Parathyroid adenoma (tissue), 2 donors: ENCODE measurements around the gene DGCR2.

Source experiments
- H2AFZ ChIP-seq: fragments of 300-600 bp; sonication (generic); one replicate; pipeline ENCODE4 v1.7.0; 2017; ENCODE audit warnings: antibody characterized with exemption, mild to moderate bottlenecking
- H3K27ac ChIP-seq: fragments of 300-600 bp; sonication (generic); one replicate; pipeline ENCODE4 v1.7.0; 2017
- H3K27me3 ChIP-seq: fragments of 300-600 bp; sonication (generic); one replicate; pipeline ENCODE4 v1.7.0; 2017; ENCODE audit warnings: low read length; ENCODE audit not compliant: control insufficient read depth, insufficient read depth
- H3K36me3 ChIP-seq: fragments of 300-600 bp; sonication (generic); one replicate; pipeline ENCODE4 v1.7.0; 2017; ENCODE audit warnings: low read length; ENCODE audit not compliant: control insufficient read depth, insufficient read depth
- H3K4me1 ChIP-seq: fragments of 300-600 bp; sonication (generic); one replicate; pipeline ENCODE4 v1.7.0; 2017; ENCODE audit warnings: control low read depth
- H3K4me2 ChIP-seq: fragments of 300-600 bp; sonication (generic); one replicate; pipeline ENCODE4 v1.7.0; 2017; ENCODE audit warnings: low read length
- H3K4me3 ChIP-seq: fragments of 300-600 bp; sonication (generic); one replicate; pipeline ENCODE4 v1.7.0; 2017; ENCODE audit warnings: low read depth, low read length
- H3K79me2 ChIP-seq: fragments of 300-600 bp; sonication (generic); one replicate; pipeline ENCODE4 v1.7.0; 2017; ENCODE audit warnings: control low read depth
- H3K9ac ChIP-seq: fragments of 300-600 bp; sonication (generic); one replicate; pipeline ENCODE4 v1.7.0; 2017; ENCODE audit warnings: mild to moderate bottlenecking
- H3K9me3 ChIP-seq: fragments of 300-600 bp; sonication (generic); one replicate; pipeline ENCODE4 v1.7.0; 2017; ENCODE audit warnings: low read length; ENCODE audit not compliant: control insufficient read depth
- CTCF ChIP-seq: fragments of 300-600 bp; sonication (generic); IDR thresholded peaks from one replicate; pipeline ENCODE4 v1.7.0; 2017; ENCODE audit warnings: antibody characterized with exemption, mild to moderate bottlenecking
- donor health status: primary hyperparathyroidism.

DGCR2 gene

GRCh38 chr22:19134874-19135273, 12.7 kb upstream of the DGCR2 start:
- no peak for TF ChIP-seq CTCF
- H3K36me3 ChIP-seq, result no peaks in the 10 kb centered on the region
- H3K27ac ChIP-seq, result no peak overlapping the region

DNA sequence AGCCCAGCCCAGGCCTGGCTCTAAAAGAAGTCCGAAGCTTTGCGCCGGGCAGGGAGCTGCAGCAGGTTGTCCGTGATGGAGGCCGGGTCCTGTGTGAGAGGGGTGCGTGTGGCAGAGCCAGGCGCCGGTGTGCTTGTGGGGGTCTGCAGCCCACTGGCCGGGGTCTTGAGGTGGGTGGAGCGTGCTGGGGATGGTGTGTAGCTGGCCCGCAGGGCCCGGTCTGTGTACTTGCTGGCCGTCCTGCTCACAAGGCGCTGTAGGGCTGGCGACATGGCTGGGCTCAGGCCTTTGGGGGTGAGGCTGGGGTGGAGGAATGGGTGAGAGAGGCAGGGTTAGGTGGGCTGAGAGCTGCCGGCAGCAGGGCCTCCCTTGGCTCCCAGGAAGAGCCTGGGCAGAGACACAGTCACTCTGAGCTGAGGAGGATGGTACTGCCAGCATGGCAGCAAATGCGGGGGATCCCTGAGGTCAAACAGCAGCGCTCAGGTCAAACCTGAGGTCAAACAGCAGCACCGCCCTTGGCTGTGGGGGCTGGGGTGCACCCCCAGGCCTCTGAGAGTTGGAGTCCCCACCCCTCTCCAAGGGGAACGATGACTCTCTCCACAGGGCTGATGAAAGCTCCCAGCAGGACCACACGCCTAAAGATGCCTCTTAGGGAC, 12.1 kb upstream of the DGCR2 start:
- H3K9me3 ChIP-seq, result no peaks in the 10 kb centered on the region
- TF ChIP-seq CTCF, result no peak
- no peaks in the 10 kb centered on the region for H3K27me3 ChIP-seq
- no peaks in the 10 kb centered on the region for H3K36me3 ChIP-seq
- no peaks in the 10 kb centered on the region for H3K79me2 ChIP-seq
- no peak overlapping the region for H3K4me2 ChIP-seq
- H3K27ac ChIP-seq, result no peak overlapping the region
- H3K4me1 ChIP-seq, result no peaks in the 10 kb centered on the region
- no peak overlapping the region for H3K9ac ChIP-seq
- no peak overlapping the region for H2AFZ ChIP-seq
- no peak overlapping the region for H3K4me3 ChIP-seq

More at GRCh38 chr22:19134874-19135273, 12.7 kb upstream of the DGCR2 start:
- no peak overlapping the region for H3K9ac ChIP-seq
- H3K79me2 ChIP-seq, result no peaks in the 10 kb centered on the region
- no peaks in the 10 kb centered on the region for H3K9me3 ChIP-seq
- H3K4me2 ChIP-seq, result no peak overlapping the region
- no peaks in the 10 kb centered on the region for H3K27me3 ChIP-seq
- no peak overlapping the region for H2AFZ ChIP-seq
- H3K4me3 ChIP-seq, result no peak overlapping the region
- no peaks in the 10 kb centered on the region for H3K4me1 ChIP-seq

DNA sequence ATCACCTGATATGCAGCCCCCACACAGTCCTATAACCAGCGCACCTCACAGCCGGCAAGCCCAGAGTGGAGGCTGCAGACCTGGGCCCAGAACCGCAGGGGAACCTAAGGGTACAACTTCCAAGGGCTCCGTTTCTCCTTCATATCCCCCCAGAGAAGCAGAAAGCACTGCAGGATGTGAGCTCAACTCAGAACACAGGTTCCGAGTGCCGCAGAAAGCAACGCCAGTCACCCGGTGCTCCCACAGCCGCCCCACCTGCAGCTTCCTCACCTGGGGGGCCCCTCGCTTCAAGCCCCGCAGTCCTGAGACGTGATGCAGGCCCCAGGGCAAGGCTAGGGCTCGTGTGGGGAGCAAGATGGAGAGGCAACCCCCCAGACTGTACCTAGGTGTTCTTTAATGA, 11.3 kb upstream of the DGCR2 start:
- H3K27me3 ChIP-seq, result no peaks in the 10 kb centered on the region
- H3K36me3 ChIP-seq, result no peaks in the 10 kb centered on the region
- no peaks in the 10 kb centered on the region for H3K9me3 ChIP-seq
- no peaks in the 10 kb centered on the region for H3K79me2 ChIP-seq
- H3K4me1 ChIP-seq, result no peaks in the 10 kb centered on the region
- no peak overlapping the region for H3K9ac ChIP-seq
- no peak for TF ChIP-seq CTCF
- no peak overlapping the region for H3K4me3 ChIP-seq
- H3K4me2 ChIP-seq, result no peak overlapping the region
- no peak overlapping the region for H2AFZ ChIP-seq
- no peak overlapping the region for H3K27ac ChIP-seq

- no peak overlapping the region for H2AFZ ChIP-seq
- no peak overlapping the region for H3K4me3 ChIP-seq
- H3K27ac ChIP-seq, result no peak overlapping the region
- H3K4me1 ChIP-seq, result no peaks in the 10 kb centered on the region
- no peaks in the 10 kb centered on the region for H3K27me3 ChIP-seq
- H3K4me2 ChIP-seq, result no peak overlapping the region
- no peak overlapping the region for H3K9ac ChIP-seq
- H3K36me3 ChIP-seq, result no peaks in the 10 kb centered on the region
- no peaks in the 10 kb centered on the region for H3K79me2 ChIP-seq
- TF ChIP-seq CTCF, result no peak
- H3K9me3 ChIP-seq, result no peaks in the 10 kb centered on the region
Observed at GRCh38 chr22:19132693-19133400, 10.6 kb upstream of the DGCR2 start.

- no peaks in the 10 kb centered on the region for H3K36me3 ChIP-seq
- H3K4me3 ChIP-seq, result no peak overlapping the region
Observed at GRCh38 chr22:19132153-19132552, 9.9 kb upstream of the DGCR2 start.

More at GRCh38 chr22:19132153-19132552, 9.9 kb upstream of the DGCR2 start:
- no peak overlapping the region for H3K9ac ChIP-seq
- H3K27ac ChIP-seq, result no peak overlapping the region
- TF ChIP-seq CTCF, result no peak
- H3K79me2 ChIP-seq, result no peaks in the 10 kb centered on the region
- no peak overlapping the region for H3K4me2 ChIP-seq
- H3K27me3 ChIP-seq, result no peaks in the 10 kb centered on the region
- no peaks in the 10 kb centered on the region for H3K9me3 ChIP-seq
- no peaks in the 10 kb centered on the region for H3K4me1 ChIP-seq
- H2AFZ ChIP-seq, result no peak overlapping the region
